HCT116 (cell line): Measurements from ENCODE around the gene PCDHGA1. TPM values are rescaled to one million over a fixed set of nuclear protein-coding genes. Genes with fewer than 3 reads are reported as not detected.

Experiments
- ATAC-seq: fragments of 200-7000 bp; cut with Tn5 transposase; 2 replicates; pipeline ENCODE4 v1.9.1; 2020; ENCODE audit warnings: mild to moderate bottlenecking, moderate library complexity
- BruUV-seq: library from RNA; stranded (reverse); fragments of 400-500 nt; replicated peaks from 2 replicates; lab custom pipeline; 2021; lab: Mats Ljungman, UMichigan
- CTCF ChIA-PET: fragments of 300-600 bp; sonication (Branson Sonifier 250); formaldehyde crosslinking; loops from one replicate; lab custom pipeline; 2021; ENCODE audit warnings: antibody characterized with exemption; lab: Charles Lee
- POLR2A ChIA-PET: fragments of 300-600, 350-600 bp; sonication (Branson Sonifier 250); formaldehyde crosslinking; loops from one replicate; lab custom pipeline; 2021; ENCODE audit warnings: antibody characterized with exemption; lab: Charles Lee
- RAD21 ChIA-PET, 2 experiments: fragments of 300-600 bp; sonication (Branson Sonifier 250); formaldehyde crosslinking; loops; one replicate each; lab custom pipeline; 2023; ENCODE audit warnings: low total read pairs in 2 of 2; ENCODE audit not compliant: uncharacterized antibody in 2 of 2, unreplicated experiment in 2 of 2, low non-redundant PET in 1 of 2; lab: Charles Lee
- DNase-seq: peaks from one replicate; pipeline ENCODE4 v3.0.0-alpha.2; 2010; ENCODE audit warnings: low read depth, low spot score
- H2AFZ ChIP-seq: fragments of 200-600 bp; shearing (Covaris generic), sonication (generic); 2 replicates; pipeline ENCODE4 v1.6.1; 2017; ENCODE audit warnings: low read depth, mixed run types, mixed read lengths, antibody characterized with exemption, low read length; ENCODE audit not compliant: poor library complexity, severe bottlenecking
- H3K27ac ChIP-seq: 2 replicates; pipeline ENCODE4 v1.5.1; 2012; ENCODE audit warnings: low read depth, low read length
- H3K27me3 ChIP-seq: fragments of 200-600 bp; sonication (generic); 2 replicates; pipeline ENCODE4 v1.6.1; 2016; ENCODE audit warnings: mixed run types, low read length, mixed read lengths; ENCODE audit not compliant: insufficient read depth
- H3K36me3 ChIP-seq, 2 experiments: fragments of 200-500 bp in 1 of 2; fragments of 200-600 bp in 1 of 2; sonication (Bioruptor generic) in 1 of 2; sonication (generic) in 1 of 2; 2 replicates each; pipeline versions ENCODE4 v1.5.1 to v1.6.1; 2014 to 2016; ENCODE audit warnings: low read length in 2 of 2, inconsistent platforms in 1 of 2, mixed read lengths in 1 of 2, mixed run types in 1 of 2; ENCODE audit not compliant: insufficient read depth in 2 of 2, control insufficient read depth in 1 of 2
- H3K4me1 ChIP-seq, 2 experiments: fragments of 200-600 bp in 1 of 2; sonication (generic) in 1 of 2; 2 replicates each; pipeline versions ENCODE4 v1.5.1 to v1.6.1; 2012 to 2017; ENCODE audit warnings: low read length in 2 of 2, inconsistent platforms in 1 of 2, mild to moderate bottlenecking in 1 of 2, mixed read lengths in 1 of 2, mixed run types in 1 of 2, moderate library complexity in 1 of 2; ENCODE audit not compliant: insufficient read depth in 2 of 2, control insufficient read depth in 1 of 2
- H3K4me2 ChIP-seq: fragments of 200-600 bp; sonication (generic); 2 replicates; pipeline ENCODE4 v1.6.1; 2017; ENCODE audit warnings: mixed run types, low read length, mixed read lengths
- H3K4me3 ChIP-seq, 2 experiments: fragments of 200-600 bp in 1 of 2; sonication (generic) in 1 of 2; replicated peaks in 1 of 2; 2 replicates each; pipeline ENCODE4 v1.5.1; 2011 to 2016; ENCODE audit warnings: low read length in 2 of 2, control low read depth in 1 of 2, low read depth in 1 of 2, mild to moderate bottlenecking in 1 of 2, mixed read lengths in 1 of 2, mixed run types in 1 of 2
- H3K79me2 ChIP-seq: fragments of 200-600 bp; sonication (generic); 2 replicates; pipeline ENCODE4 v1.6.1; 2017; ENCODE audit warnings: mild to moderate bottlenecking, mixed run types, low read length, moderate library complexity, mixed read lengths; ENCODE audit not compliant: insufficient read depth
- H3K9ac ChIP-seq: fragments of 200-600 bp; sonication (generic); 2 replicates; pipeline ENCODE4 v1.6.1; 2016; ENCODE audit warnings: low read length, mixed read lengths
- H3K9me2 ChIP-seq: fragments of 200-600 bp; sonication (generic), shearing (Covaris generic); 2 replicates; pipeline ENCODE4 v1.6.1; 2017; ENCODE audit warnings: mixed run types, mild to moderate bottlenecking, moderate library complexity; ENCODE audit not compliant: insufficient read depth
- H3K9me3 ChIP-seq, 2 experiments: fragments of 200-500 bp in 1 of 2; fragments of 200-600 bp in 1 of 2; sonication (Bioruptor generic) in 1 of 2; sonication (generic) in 1 of 2; 2 replicates each; pipeline ENCODE4 v1.6.1; 2014 to 2017; ENCODE audit warnings: low read length in 2 of 2, mixed read lengths in 2 of 2, inconsistent platforms in 1 of 2, low read depth in 1 of 2, mild to moderate bottlenecking in 1 of 2, mixed run types in 1 of 2, moderate library complexity in 1 of 2; ENCODE audit not compliant: control insufficient read depth in 1 of 2, insufficient read depth in 1 of 2
- H4K20me1 ChIP-seq: fragments of 200-600 bp; sonication (generic), shearing (Covaris generic); 2 replicates; pipeline ENCODE4 v1.6.1; 2017; ENCODE audit warnings: mixed run types, mild to moderate bottlenecking, moderate library complexity; ENCODE audit not compliant: insufficient read depth
- CBX3 ChIP-seq: IDR thresholded peaks from 2 replicates; pipeline ENCODE4 v1.6.1; 2012; ENCODE audit warnings: low read depth
- EGR1 ChIP-seq: IDR thresholded peaks from 2 replicates; pipeline ENCODE4 v1.6.1; 2012; ENCODE audit warnings: low read depth
- ELF1 ChIP-seq: IDR thresholded peaks from 2 replicates; pipeline ENCODE4 v1.6.1; 2012; ENCODE audit warnings: low read depth, borderline replicate concordance
- EZH2 ChIP-seq: fragments of 200-600 bp; sonication (generic); IDR thresholded peaks from 2 replicates; pipeline ENCODE4 v1.6.1; 2017; ENCODE audit warnings: antibody characterized with exemption, mixed run types
- JUND ChIP-seq: IDR thresholded peaks from 2 replicates; pipeline ENCODE4 v1.6.1; 2012
- RAD21 ChIP-seq: IDR thresholded peaks from 2 replicates; pipeline ENCODE4 v1.6.1; 2012; ENCODE audit warnings: low read depth, mild to moderate bottlenecking
- SP1 ChIP-seq: IDR thresholded peaks from 2 replicates; pipeline ENCODE4 v1.6.1; 2012; ENCODE audit warnings: low read depth
- SRF ChIP-seq: IDR thresholded peaks from 2 replicates; pipeline ENCODE4 v1.6.1; 2012; ENCODE audit warnings: low read depth
- ZNF274 ChIP-seq: fragments of 200-500 bp; sonication (Bioruptor generic); IDR thresholded peaks from 2 replicates; pipeline ENCODE4 v1.6.1; 2014; ENCODE audit warnings: mild to moderate bottlenecking, low read depth, low read length, inconsistent platforms
- intact Hi-C: fragments of 100-400 bp; cut with micrococcal nuclease; formaldehyde crosslinking; loops from 2 replicates; pipeline ENCODE4 v1.10.0; 2022
- total RNA-seq: library from RNA; stranded (reverse); gene quantifications from one replicate; pipeline ENCODE4 v1.2.1, GENCODE V29; 2021; ENCODE audit not compliant: unreplicated experiment
- TF ChIP-seq, protein P1 (sequence below), 3 experiments: fragments of 200-600 bp in 1 of 3; sonication (generic) in 1 of 3; IDR thresholded peaks in 2 of 3; conservative IDR thresholded peaks in 1 of 3; 2 replicates each; pipeline ENCODE4 v1.5.1; 2012 to 2017; ENCODE audit warnings: low read depth in 2 of 3, low read length in 2 of 3, antibody characterized with exemption in 1 of 3, borderline replicate concordance in 1 of 3, control low read depth in 1 of 3, mild to moderate bottlenecking in 1 of 3, mixed read lengths in 1 of 3, mixed run types in 1 of 3, moderate library complexity in 1 of 3; ENCODE audit not compliant: insufficient read depth in 1 of 3
- TF ChIP-seq, protein P2 (sequence below): IDR thresholded peaks from 2 replicates; pipeline ENCODE4 v1.6.1; 2012; ENCODE audit warnings: low read depth

The PCDHGA1 gene
- total RNA-seq, 1 experiment from 2014 or later, result 0.05 TPM

DNA sequence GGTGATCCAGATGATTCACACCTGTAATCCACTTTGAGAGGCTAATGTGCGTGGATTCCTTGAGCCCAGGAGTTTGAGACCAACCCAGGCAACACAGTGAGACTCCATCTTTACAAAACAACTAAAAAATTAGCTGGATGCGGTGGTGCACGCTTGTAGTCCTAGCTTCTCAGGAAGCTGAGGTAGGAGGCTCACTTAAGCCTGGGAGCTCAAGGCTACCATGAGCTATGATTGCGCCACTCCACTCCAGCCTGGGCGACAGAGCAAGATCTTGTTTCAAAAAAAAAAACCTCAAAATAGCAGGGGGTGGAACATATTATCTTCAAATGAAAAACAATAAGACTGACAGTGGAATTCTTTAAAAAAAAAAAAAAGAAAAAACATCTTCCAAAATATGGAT, 217.6 kb downstream of the PCDHGA1 start:
- H3K9me3 ChIP-seq, result no peaks in the 10 kb centered on the region; a peak in 1 of 4 replicates
- H3K4me3 ChIP-seq, result no peak overlapping the region
- H3K27ac ChIP-seq, result no peak overlapping the region
- no peaks in the 10 kb centered on the region for H3K9me2 ChIP-seq
- H3K4me2 ChIP-seq, result no peak overlapping the region
- no peaks in the 10 kb centered on the region for H3K4me1 ChIP-seq
- CTCF ChIA-PET, result interaction anchor here (0.6 to 2.0 kb wide), 3 partner anchors 19 to 44 kb away, joined by 3 to 5 read pairs (median 3); no protein-coding TSS in a partner anchor
- POLR2A ChIA-PET, result no interaction called here
- intact Hi-C loops, result no loop called here
- DNase-seq (no peak), ATAC-seq (no peak)
- RAD21 ChIA-PET, result no interaction called here
- H3K9ac ChIP-seq, result no peak overlapping the region
- peaks cover 77% of the 10 kb centered on the region for H3K79me2 ChIP-seq
- H3K27me3 ChIP-seq, result no peaks in the 10 kb centered on the region
- H3K36me3 ChIP-seq, result peaks cover 0 to 43% of the 10 kb centered on the region in 2 experiments; a peak in 3 of 4 replicates
- BruUV-seq, result no TSS peak
- H4K20me1 ChIP-seq, result no peaks in the 10 kb centered on the region
- TF ChIP-seq SP1, result no peak
- TF ChIP-seq JUND, result no peak
- TF ChIP-seq RAD21, result no peak
- TF ChIP-seq, protein P1, sequence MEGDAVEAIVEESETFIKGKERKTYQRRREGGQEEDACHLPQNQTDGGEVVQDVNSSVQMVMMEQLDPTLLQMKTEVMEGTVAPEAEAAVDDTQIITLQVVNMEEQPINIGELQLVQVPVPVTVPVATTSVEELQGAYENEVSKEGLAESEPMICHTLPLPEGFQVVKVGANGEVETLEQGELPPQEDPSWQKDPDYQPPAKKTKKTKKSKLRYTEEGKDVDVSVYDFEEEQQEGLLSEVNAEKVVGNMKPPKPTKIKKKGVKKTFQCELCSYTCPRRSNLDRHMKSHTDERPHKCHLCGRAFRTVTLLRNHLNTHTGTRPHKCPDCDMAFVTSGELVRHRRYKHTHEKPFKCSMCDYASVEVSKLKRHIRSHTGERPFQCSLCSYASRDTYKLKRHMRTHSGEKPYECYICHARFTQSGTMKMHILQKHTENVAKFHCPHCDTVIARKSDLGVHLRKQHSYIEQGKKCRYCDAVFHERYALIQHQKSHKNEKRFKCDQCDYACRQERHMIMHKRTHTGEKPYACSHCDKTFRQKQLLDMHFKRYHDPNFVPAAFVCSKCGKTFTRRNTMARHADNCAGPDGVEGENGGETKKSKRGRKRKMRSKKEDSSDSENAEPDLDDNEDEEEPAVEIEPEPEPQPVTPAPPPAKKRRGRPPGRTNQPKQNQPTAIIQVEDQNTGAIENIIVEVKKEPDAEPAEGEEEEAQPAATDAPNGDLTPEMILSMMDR (IDR thresholded peaks at IDR 0.05 in 2 of 3, conservative IDR thresholded peaks at IDR 0.05 in 1 of 3; ENCODE audit: borderline replicate concordance in 1 of 3, insufficient read depth in 1 of 3, low read depth in 2 of 3, low read length in 2 of 3), result no peak
- TF ChIP-seq, protein P2, sequence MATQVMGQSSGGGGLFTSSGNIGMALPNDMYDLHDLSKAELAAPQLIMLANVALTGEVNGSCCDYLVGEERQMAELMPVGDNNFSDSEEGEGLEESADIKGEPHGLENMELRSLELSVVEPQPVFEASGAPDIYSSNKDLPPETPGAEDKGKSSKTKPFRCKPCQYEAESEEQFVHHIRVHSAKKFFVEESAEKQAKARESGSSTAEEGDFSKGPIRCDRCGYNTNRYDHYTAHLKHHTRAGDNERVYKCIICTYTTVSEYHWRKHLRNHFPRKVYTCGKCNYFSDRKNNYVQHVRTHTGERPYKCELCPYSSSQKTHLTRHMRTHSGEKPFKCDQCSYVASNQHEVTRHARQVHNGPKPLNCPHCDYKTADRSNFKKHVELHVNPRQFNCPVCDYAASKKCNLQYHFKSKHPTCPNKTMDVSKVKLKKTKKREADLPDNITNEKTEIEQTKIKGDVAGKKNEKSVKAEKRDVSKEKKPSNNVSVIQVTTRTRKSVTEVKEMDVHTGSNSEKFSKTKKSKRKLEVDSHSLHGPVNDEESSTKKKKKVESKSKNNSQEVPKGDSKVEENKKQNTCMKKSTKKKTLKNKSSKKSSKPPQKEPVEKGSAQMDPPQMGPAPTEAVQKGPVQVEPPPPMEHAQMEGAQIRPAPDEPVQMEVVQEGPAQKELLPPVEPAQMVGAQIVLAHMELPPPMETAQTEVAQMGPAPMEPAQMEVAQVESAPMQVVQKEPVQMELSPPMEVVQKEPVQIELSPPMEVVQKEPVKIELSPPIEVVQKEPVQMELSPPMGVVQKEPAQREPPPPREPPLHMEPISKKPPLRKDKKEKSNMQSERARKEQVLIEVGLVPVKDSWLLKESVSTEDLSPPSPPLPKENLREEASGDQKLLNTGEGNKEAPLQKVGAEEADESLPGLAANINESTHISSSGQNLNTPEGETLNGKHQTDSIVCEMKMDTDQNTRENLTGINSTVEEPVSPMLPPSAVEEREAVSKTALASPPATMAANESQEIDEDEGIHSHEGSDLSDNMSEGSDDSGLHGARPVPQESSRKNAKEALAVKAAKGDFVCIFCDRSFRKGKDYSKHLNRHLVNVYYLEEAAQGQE, result no peak
- TF ChIP-seq SRF, result no peak
- TF ChIP-seq EGR1, result no peak
- TF ChIP-seq CBX3, result no peak
- TF ChIP-seq ELF1, result no peak
- TF ChIP-seq EZH2, result no peak
- no peak for TF ChIP-seq ZNF274
- no peak overlapping the region for H2AFZ ChIP-seq
